RWPE2 (cell line): ENCODE measurements around the gene SLC44A5.
"Not testable (repeated sequence)": the region's sequence is repeated elsewhere in the genome, so short reads cannot be mapped to it uniquely, and the experiment has no call there.

Experiments
- ATAC-seq: fragments of 200-7000 bp; cut with Tn5 transposase; 3 replicates; pipeline ENCODE4 v1.9.1; 2021; ENCODE audit warnings: low read depth
- DNase-seq: peaks from one replicate; pipeline ENCODE4 v3.0.0-alpha.2; 2020; ENCODE audit warnings: low spot score
- H3K27ac ChIP-seq: fragments of 450-650 bp; 2 replicates; pipeline ENCODE4 v1.5.1; 2017; ENCODE audit warnings: mild to moderate bottlenecking; ENCODE audit not compliant: poor library complexity, severe bottlenecking
- H3K27me3 ChIP-seq: fragments of 250-450 bp; sonication (Bioruptor Pico); 2 replicates; pipeline ENCODE4 v1.5.1; 2021; ENCODE audit warnings: mild to moderate bottlenecking, moderate library complexity; ENCODE audit not compliant: insufficient read depth, poor library complexity, severe bottlenecking
- H3K36me3 ChIP-seq: fragments of 250-450 bp; sonication (Bioruptor Pico); 2 replicates; pipeline ENCODE4 v1.5.1; 2020; ENCODE audit warnings: low read depth, mild to moderate bottlenecking, moderate library complexity
- H3K4me1 ChIP-seq: fragments of 250-450 bp; sonication (Bioruptor Pico); 2 replicates; pipeline ENCODE4 v1.5.1; 2021; ENCODE audit warnings: mild to moderate bottlenecking, moderate library complexity; ENCODE audit not compliant: insufficient read depth, poor library complexity, severe bottlenecking
- H3K4me3 ChIP-seq: fragments of 250-450 bp; sonication (Bioruptor Pico); 2 replicates; pipeline ENCODE4 v1.5.1; 2021; ENCODE audit warnings: mild to moderate bottlenecking, moderate library complexity; ENCODE audit not compliant: severe bottlenecking
- H3K9me3 ChIP-seq: fragments of 250-450 bp; sonication (Bioruptor Pico); 2 replicates; pipeline ENCODE4 v1.5.1; 2021; ENCODE audit warnings: mild to moderate bottlenecking, moderate library complexity; ENCODE audit not compliant: severe bottlenecking
- TF ChIP-seq, protein P1 (sequence below): fragments of 450-650 bp; IDR thresholded peaks from one replicate; pipeline ENCODE4 v1.5.1; 2017; ENCODE audit warnings: mild to moderate bottlenecking, moderate library complexity; ENCODE audit not compliant: poor library complexity, severe bottlenecking

The SLC44A5 gene

DNA sequence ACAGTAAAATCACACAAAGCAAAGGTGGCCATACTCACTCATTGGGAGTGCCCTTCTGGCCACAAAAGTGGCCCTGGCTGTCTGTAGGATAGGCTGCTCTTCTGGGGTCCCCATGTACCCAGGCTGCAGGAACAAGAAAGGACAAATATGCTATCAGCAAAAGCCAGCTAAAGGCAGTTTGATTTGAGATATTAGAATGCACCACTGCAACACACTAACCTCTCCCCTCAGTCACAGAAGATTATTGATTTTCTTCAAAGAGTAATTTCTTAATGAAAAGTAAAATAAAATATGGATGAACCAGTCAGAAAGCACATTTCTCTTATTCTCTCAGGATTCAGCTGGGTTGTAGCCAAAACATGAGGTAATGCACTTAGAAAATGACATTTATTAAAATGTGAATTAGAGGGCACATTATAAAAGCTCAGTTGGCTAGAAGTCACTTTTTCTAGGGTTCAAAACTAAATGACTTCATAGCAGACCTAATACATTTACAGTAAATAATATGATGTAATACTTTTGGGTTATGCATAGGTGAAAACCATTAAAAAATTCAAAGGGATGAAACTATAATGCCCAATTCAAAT, 335.9 kb downstream of the SLC44A5 start:
- H3K27ac ChIP-seq = no peak overlapping the region
- ATAC-seq = no peak
- no peaks in the 10 kb centered on the region for H3K36me3 ChIP-seq
- H3K4me3 ChIP-seq = no peak overlapping the region
- TF ChIP-seq, protein P1, sequence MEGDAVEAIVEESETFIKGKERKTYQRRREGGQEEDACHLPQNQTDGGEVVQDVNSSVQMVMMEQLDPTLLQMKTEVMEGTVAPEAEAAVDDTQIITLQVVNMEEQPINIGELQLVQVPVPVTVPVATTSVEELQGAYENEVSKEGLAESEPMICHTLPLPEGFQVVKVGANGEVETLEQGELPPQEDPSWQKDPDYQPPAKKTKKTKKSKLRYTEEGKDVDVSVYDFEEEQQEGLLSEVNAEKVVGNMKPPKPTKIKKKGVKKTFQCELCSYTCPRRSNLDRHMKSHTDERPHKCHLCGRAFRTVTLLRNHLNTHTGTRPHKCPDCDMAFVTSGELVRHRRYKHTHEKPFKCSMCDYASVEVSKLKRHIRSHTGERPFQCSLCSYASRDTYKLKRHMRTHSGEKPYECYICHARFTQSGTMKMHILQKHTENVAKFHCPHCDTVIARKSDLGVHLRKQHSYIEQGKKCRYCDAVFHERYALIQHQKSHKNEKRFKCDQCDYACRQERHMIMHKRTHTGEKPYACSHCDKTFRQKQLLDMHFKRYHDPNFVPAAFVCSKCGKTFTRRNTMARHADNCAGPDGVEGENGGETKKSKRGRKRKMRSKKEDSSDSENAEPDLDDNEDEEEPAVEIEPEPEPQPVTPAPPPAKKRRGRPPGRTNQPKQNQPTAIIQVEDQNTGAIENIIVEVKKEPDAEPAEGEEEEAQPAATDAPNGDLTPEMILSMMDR = no peak
- no peak for DNase-seq
- no peaks in the 10 kb centered on the region for H3K4me1 ChIP-seq
- no peaks in the 10 kb centered on the region for H3K27me3 ChIP-seq
- no peaks in the 10 kb centered on the region for H3K9me3 ChIP-seq

DNA sequence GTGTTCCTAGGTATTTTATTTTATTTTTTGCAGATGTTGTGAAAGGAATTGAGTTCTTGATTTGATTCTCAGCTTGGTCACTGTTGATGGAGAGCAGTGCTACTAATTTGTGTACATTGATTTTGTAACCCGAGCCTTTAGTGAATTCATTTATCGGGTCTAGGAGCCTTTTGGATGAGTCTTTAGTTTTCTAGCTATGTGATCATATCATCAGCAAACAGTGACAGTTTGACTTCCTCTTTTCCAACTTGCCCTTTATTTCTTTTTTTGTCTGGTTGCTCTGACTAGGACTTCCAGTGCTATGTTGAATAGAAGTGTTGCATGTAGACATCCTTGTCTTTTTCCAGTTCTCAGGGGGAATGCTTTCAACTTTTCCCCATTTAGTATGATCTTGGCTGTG, 337.8 kb downstream of the SLC44A5 start:
- H3K4me3 ChIP-seq = no peak overlapping the region
- ATAC-seq (no peak), DNase-seq (no peak)
- no peak overlapping the region for H3K27ac ChIP-seq
- no peaks in the 10 kb centered on the region for H3K27me3 ChIP-seq
- H3K36me3 ChIP-seq = no peaks in the 10 kb centered on the region
- TF ChIP-seq, protein P1 = no peak
- no peaks in the 10 kb centered on the region for H3K4me1 ChIP-seq
- no peaks in the 10 kb centered on the region for H3K9me3 ChIP-seq

DNA sequence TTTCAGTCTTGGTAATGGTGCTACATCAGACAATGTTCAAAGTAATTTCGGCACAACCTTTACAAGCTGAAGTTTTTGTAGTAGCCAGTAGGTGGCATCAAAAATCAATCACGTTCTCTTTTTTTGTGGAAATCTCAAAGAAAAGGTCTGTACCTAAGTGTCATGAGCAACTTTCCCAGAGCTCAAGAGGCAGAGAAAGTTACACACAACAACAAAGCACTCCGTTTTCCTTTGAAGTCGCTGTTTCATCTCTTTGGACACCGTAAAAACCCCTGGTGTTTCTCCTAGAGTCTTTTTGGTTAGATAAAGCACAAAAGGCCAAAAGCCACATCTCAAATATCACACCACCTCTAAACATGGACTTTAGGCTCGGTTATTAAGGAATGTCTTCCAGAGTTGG, 345.1 kb downstream of the SLC44A5 start:
- no peaks in the 10 kb centered on the region for H3K36me3 ChIP-seq
- H3K4me3 ChIP-seq = no peak overlapping the region
- no peak overlapping the region for H3K27ac ChIP-seq
- ATAC-seq = peak; percentile 58
- TF ChIP-seq, protein P1 = peak; percentile 82
- H3K9me3 ChIP-seq = no peaks in the 10 kb centered on the region
- H3K4me1 ChIP-seq = no peaks in the 10 kb centered on the region
- DNase-seq = no peak
- H3K27me3 ChIP-seq = no peaks in the 10 kb centered on the region

DNA sequence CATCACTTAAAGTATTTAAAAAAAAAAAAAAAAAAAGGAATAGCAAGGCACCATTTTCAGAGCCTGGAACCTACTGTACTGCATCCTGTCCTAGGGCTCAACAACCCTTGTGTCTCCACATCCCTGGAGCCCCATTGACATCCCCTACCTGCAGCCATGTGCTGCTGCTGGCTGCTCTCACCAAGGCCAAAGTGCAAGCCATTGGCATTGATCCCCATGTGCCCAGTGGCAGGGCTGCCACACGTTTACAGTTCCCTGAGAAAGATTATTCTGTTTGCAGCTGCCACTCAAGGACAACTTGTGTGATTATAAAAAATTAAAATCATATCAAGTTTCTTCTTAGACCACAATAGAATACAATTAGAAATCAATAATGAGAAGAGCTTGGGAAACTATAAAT, 346.8 kb downstream of the SLC44A5 start:
- H3K27ac ChIP-seq = no peak overlapping the region
- H3K4me1 ChIP-seq = no peaks in the 10 kb centered on the region
- TF ChIP-seq, protein P1 = no peak
- H3K36me3 ChIP-seq = no peaks in the 10 kb centered on the region
- ATAC-seq (no peak), DNase-seq (no peak)
- no peaks in the 10 kb centered on the region for H3K27me3 ChIP-seq
- no peaks in the 10 kb centered on the region for H3K9me3 ChIP-seq
- H3K4me3 ChIP-seq = no peak overlapping the region

DNA sequence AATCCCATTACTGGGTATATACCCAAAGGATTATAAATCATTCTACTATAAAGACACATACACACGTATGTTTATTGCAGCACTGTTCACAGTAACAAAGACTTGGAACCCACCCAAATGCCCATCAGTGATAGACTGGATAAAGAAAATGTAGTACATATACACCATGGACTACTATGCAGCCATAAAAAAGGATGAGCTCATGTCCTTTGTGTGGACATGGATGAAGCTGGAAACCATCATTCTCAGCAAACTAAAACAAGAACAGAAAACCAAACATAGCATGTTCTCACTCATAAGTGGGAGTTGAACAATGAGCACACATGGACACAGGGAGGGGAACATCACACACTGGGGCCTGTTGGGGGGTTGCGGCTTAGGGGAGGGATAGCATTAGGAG, 347.3 kb downstream of the SLC44A5 start:
- H3K4me3 ChIP-seq, DNase-seq, H3K9me3 ChIP-seq, H3K27ac ChIP-seq, H3K27me3 ChIP-seq, ATAC-seq, H3K4me1 ChIP-seq, H3K36me3 ChIP-seq: not testable (repeated sequence)

DNA sequence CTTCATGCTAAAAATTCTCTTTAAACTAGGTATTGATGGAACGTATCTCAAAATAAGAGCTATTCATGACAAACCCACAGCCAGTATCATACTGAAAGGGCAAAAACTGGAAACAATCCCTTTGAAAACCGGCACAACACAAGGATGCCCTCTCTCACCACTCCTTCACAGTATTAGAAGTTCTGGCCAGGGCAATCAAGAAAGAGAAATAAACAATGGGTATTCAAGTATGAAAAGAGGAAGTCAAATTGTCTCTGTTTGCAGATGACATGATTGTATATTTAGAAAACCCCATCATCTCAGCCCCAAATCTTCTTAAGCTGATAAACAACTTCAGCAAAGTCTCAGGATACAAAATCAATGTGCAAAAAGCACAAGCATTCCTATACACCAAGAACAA, 349.0 kb downstream of the SLC44A5 start:
- not testable (repeated sequence) for H3K27me3 ChIP-seq, H3K4me1 ChIP-seq, H3K27ac ChIP-seq, H3K9me3 ChIP-seq, ATAC-seq, DNase-seq, H3K4me3 ChIP-seq, H3K36me3 ChIP-seq
